ENCODE measurements around the gene MICAL1. TPM values are rescaled to one million over a fixed set of nuclear protein-coding genes. Genes with fewer than 3 reads are reported as not detected.
A peak's percentile ranks its signal among the peaks of the same experiment; 100 is the strongest.

MICAL1 gene, protein sequence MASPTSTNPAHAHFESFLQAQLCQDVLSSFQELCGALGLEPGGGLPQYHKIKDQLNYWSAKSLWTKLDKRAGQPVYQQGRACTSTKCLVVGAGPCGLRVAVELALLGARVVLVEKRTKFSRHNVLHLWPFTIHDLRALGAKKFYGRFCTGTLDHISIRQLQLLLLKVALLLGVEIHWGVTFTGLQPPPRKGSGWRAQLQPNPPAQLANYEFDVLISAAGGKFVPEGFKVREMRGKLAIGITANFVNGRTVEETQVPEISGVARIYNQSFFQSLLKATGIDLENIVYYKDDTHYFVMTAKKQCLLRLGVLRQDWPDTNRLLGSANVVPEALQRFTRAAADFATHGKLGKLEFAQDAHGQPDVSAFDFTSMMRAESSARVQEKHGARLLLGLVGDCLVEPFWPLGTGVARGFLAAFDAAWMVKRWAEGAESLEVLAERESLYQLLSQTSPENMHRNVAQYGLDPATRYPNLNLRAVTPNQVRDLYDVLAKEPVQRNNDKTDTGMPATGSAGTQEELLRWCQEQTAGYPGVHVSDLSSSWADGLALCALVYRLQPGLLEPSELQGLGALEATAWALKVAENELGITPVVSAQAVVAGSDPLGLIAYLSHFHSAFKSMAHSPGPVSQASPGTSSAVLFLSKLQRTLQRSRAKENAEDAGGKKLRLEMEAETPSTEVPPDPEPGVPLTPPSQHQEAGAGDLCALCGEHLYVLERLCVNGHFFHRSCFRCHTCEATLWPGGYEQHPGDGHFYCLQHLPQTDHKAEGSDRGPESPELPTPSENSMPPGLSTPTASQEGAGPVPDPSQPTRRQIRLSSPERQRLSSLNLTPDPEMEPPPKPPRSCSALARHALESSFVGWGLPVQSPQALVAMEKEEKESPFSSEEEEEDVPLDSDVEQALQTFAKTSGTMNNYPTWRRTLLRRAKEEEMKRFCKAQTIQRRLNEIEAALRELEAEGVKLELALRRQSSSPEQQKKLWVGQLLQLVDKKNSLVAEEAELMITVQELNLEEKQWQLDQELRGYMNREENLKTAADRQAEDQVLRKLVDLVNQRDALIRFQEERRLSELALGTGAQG
- total RNA-seq, result 38.7 TPM
- polyA plus RNA-seq (ENCODE audit: insufficient read depth, low read depth, low replicate concordance), result 13.7 TPM
- long read RNA-seq, donor 1, partial matches to known transcripts, result 0 of 1 reads
- long read RNA-seq, donor 1, other reads (novel, unspliced or antisense), result 0 of 1 reads
- long read RNA-seq, donor 2, result 0 reads
- long read RNA-seq, donor 3, result 0 reads
- long read RNA-seq, donor 4, partial matches to known transcripts, result 0 of 1 reads
- long read RNA-seq, donor 4, other reads (novel, unspliced or antisense), result 0 of 1 reads
- long read RNA-seq, donor 5, result 0 reads
- long read RNA-seq, donor 6, partial matches to known transcripts, result 0 of 1 reads
- long read RNA-seq, donor 6, other reads (novel, unspliced or antisense), result 0 of 1 reads
- long read RNA-seq, donor 7, transcript MICAL1-202 (25 exons, 3,645 nt), result major isoform, 14 of 47 reads
- long read RNA-seq, donor 7, partial matches to known transcripts, result 14 of 47 reads
- long read RNA-seq, donor 7, other reads (novel, unspliced or antisense), result 18 of 47 reads
- long read RNA-seq, donor 8, result 0 reads
- long read RNA-seq, donor 9, result 0 reads
- long read RNA-seq, donor 10, result 0 reads

DNA sequence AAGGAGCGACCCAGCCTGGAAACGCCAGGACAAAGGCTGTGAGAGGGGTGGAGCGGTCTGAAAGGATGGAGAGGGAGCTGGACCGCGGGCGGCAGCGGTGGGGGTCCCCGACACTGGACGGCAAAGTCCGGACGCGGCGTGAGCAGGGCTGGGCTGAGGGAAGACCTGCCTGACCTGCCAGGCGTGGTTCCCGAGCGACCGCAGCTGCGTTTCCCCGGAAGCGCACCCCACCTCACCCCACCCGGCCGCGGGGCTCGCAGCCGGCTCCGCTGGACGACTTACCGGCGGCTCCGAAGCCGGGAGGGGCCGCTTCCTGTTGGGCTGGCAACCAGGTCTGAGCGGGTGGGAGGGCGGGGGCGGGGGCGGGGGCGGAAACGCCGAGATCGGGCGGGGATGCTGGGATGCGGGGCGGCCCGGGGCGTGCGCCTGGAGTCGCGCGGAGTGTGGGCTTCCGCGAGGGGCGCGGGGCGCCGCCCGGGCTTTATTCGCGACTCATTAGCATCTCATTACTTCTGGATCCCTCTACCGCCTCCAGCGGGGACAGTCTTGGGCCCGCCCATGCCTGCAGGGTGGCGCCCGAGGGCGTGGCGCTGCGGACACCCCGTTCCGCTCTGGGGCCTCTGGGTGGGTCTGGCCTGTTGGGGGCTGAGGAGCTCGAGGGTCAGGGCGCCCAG is at the start of gene MICAL1:
MICAL1 (minus strand) TSS at position 336 of the 674 bp plus-strand sequence. CDS start 1,576 bp downstream, outside the sequence.
- intact Hi-C loops (cut with DNase I), result no loop called here
- TF ChIP-seq CTCF (IDR thresholded peaks at IDR 0.05; ENCODE audit: borderline replicate concordance, extremely low read depth, insufficient read depth), result no peak
- peak within 1 kb of the TSS; percentile 57 to 72 for H3K27ac ChIP-seq (ENCODE audit: low read depth in 2 of 2, low read length in 2 of 2)
- peak within 1 kb of the TSS; percentile 73 to 79 (median 76) for H3K4me3 ChIP-seq (ENCODE audit: low read length in 3 of 3)
- peak within 1 kb of the TSS; percentile 51 to 69 (median 57) for H3K9ac ChIP-seq (ENCODE audit: low read length in 3 of 3)
- peaks cover 0 to 3% (median 2%) of the 10 kb centered on the region in 3 donors for H3K36me3 ChIP-seq (ENCODE audit: control insufficient read depth in 2 of 3, insufficient read depth in 3 of 3, low read length in 3 of 3)
- FAIRE-seq (no peak), DNase-seq (peak; percentile 56 to 91 (median 82))
- peaks cover 0 to 15% (median 11%) of the 10 kb centered on the region in 3 donors for H3K4me1 ChIP-seq (ENCODE audit: control insufficient read depth in 2 of 3, insufficient read depth in 2 of 3, low read depth in 1 of 3, low read length in 3 of 3)
- no peaks in the 10 kb centered on the region for H3K27me3 ChIP-seq (ENCODE audit: control insufficient read depth, insufficient read depth, low read length)
- H3K9me3 ChIP-seq (ENCODE audit: control insufficient read depth in 2 of 3, insufficient read depth in 1 of 3, low read length in 3 of 3), result no peaks in the 10 kb centered on the region

DNA sequence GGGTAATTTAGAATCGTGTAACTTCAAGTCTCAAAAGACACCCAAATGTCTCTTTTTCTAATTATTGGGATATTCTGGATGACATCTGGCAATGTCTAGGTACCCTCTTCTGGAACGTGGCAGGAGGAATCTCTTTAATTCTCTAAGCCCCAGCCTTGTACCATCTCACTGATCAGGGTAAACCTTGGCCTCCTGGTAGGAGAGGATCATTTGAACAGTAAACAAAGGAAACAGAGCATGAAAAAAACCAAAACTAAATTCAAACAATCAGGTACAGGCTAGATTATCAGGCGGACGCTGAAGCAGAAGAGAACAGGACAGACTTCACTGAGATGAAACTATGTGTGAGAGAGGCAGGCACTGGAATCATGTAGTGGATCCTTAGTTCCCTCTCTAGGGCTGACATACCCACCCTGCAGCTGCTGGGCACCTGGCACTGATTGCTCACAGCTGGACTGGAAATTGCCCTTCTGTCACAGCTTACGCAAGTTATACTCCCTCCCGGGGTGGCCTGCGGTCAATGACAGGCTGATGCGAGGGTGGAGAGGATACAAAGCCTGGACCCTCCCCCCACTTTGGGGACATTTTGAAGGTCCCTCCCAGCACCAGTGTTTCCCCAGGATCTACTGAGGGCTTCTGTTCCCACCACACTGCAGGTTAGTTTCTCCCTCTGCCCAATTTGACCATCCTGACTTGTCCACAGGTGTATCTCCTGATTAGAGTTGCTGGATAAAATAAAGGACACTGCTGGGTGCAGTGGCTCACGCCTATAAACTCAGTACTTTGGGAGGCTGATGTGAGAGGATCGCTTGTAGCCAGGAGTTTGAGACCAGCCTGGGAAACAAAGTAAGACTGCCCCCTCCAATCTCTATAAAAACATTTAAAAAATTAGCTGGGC is 48.0 kb upstream of the MICAL1 start:
- no peaks in the 10 kb centered on the region for H3K9me3 ChIP-seq (ENCODE audit: control insufficient read depth in 2 of 3, insufficient read depth in 1 of 3, low read length in 3 of 3)
- intact Hi-C loops (cut with DNase I), result no loop called here
- no peak overlapping the region for H3K9ac ChIP-seq (ENCODE audit: low read length in 3 of 3)
- DNase-seq (peak in 4 of 5 donors; percentile 37 to 56 (median 44)), FAIRE-seq (no peak)
- no peaks in the 10 kb centered on the region for H3K27me3 ChIP-seq (ENCODE audit: control insufficient read depth, insufficient read depth, low read length)
- TF ChIP-seq CTCF (IDR thresholded peaks at IDR 0.05; ENCODE audit: borderline replicate concordance, extremely low read depth, insufficient read depth), result no peak
- H3K36me3 ChIP-seq (ENCODE audit: control insufficient read depth in 2 of 3, insufficient read depth in 3 of 3, low read length in 3 of 3), result no peaks in the 10 kb centered on the region
- H3K4me1 ChIP-seq (ENCODE audit: control insufficient read depth in 2 of 3, insufficient read depth in 2 of 3, low read depth in 1 of 3, low read length in 3 of 3), result peaks cover under 1 to 2% (median 2%) of the 10 kb centered on the region in 3 donors
- no peak overlapping the region for H3K4me3 ChIP-seq (ENCODE audit: low read length in 3 of 3)
- H3K27ac ChIP-seq (ENCODE audit: low read depth in 2 of 2, low read length in 2 of 2), result no peak overlapping the region
